Measurements from ENCODE around the gene METTL8.
A peak's percentile ranks its signal among the peaks of the same experiment; 100 is the strongest.
"Not testable (repeated sequence)": the region's sequence is repeated elsewhere in the genome, so short reads cannot be mapped to it uniquely, and the experiment has no call there.

The METTL8 gene

DNA sequence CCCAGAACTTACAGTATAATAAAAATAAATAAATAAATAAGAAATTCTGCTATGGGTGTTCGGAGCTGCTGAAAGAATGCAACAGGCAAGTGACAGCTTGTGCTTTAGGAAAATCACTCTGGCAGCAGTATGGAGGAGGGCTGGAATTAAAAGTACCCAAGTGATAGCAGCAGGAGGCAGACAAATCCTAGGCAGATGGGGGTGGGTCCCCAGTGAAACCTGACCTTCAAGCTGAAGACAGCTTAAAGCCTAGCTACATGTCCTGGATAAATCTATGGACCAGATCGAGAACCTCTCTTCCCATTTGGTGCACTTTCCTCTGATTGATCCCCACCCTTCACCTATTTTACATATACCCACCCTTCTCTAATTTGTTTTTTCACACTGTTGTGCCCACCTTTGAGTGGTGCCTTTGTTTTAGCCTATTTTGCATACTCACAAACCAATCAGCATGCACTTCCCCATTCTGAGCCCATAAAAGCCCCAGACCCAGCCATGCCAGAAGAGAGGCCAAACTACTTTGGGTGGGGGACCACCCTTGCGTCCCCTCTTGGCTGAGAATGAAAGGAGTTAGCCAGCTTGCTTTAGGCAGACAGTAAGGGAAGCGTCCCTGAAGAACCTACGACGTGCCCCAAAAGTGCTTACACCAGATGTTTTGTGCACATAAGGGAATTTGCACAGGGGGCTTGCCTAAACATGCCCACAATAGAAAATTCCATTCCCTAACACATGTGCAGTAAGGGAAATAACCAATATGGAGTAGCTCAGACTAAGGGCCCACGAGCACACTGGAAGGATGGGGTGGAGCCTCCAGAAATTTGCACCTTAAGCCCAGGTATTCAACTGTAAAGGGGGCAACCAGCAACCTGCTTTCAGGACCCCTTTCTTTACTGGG, 3.0 kb downstream of the METTL8 start:
- no peak for DNase-seq (ENCODE audit: low spot score)

DNA sequence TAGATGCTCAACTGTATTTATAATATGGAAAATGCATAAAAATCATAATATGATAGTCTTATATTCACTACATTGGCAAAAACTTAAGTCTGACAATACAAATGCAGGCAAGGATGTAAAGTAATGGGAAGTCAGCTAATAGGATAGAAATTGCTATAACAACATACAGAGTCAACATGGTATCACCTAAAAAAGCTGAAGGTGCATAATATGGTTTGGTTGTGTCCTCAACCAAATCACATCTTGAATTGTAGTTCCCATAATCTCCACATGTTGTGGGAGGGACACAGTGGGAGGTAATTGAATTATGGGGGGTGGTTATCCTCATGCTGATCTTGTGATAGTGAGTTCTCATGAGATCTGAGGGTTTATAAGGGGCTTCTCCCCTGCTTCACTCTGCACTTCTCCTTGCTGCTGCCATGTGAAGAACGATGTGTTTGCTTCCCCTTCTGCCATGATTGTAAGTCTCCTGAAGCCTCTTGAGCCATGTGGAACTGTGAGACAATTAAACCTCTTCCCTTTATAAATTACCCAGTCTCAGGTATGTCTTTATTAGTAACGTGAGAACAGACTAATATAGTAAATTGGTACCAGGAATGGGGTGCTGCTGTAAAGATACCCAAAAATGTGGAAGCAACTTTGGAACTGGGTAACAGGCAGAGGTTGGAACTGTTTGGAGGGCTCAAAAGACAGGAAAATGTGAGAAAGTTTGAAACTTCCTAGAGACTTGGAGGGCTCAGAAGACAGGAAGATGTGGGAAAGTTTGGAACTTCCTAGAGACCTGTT, 10.9 kb downstream of the METTL8 start:
- DNase-seq (ENCODE audit: low spot score): not testable (repeated sequence)

DNA sequence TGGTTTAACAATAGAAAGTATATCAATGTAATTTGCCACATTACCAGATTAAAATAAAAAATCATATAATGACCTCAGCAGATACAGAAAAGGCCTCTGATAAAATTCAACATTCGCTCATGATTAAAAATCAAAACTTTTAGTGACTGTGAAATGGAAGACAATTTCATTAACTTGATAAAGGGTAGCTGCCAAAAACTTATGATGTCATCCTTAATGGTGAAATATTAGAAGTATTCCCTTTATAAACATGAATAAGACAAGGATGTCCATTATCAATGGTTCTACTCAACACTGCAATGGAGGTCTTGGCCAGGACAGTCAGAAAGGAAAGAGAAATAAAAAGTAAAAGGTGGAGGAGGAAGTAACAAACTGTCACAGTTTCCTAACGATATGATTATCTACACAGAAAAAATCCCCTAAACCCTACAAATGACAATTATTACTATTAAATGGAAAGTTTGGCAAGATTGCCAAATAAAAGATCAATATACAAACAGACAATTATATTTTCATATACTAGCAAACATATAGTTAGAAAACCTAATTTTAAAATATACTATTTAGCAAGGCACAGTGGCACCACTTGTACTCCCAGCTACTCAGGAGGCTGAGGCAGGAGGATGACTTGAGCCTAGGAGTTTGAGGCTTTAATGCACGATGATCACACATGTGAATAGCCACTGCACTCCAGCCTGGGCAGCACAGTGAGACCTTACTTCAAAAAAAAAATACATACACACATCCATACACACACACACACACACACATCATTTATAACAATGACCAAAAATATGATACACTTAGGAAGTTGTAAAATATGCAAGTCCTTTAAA, 12.8 kb downstream of the METTL8 start:
- DNase-seq (ENCODE audit: low spot score): no peak

DNA sequence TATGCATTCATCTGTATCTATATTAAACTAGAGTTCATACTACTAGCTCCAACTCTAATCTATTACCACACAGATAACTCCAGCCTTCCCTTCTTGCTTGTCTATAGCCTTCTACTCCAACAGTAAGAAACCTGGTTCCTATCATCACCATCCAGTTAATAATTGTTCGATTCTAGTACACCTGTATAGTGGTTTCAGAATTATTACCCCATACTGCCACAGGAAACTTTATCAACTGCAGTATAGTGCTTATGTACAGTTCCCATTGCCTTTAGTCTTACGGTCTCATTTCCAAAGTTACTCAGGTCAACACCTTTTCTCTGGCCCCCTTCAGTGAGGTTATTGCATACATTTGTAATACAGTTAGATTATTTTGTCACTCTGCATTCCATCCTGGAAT, 14.5 kb downstream of the METTL8 start:
- no peak for DNase-seq (ENCODE audit: low spot score)

DNA sequence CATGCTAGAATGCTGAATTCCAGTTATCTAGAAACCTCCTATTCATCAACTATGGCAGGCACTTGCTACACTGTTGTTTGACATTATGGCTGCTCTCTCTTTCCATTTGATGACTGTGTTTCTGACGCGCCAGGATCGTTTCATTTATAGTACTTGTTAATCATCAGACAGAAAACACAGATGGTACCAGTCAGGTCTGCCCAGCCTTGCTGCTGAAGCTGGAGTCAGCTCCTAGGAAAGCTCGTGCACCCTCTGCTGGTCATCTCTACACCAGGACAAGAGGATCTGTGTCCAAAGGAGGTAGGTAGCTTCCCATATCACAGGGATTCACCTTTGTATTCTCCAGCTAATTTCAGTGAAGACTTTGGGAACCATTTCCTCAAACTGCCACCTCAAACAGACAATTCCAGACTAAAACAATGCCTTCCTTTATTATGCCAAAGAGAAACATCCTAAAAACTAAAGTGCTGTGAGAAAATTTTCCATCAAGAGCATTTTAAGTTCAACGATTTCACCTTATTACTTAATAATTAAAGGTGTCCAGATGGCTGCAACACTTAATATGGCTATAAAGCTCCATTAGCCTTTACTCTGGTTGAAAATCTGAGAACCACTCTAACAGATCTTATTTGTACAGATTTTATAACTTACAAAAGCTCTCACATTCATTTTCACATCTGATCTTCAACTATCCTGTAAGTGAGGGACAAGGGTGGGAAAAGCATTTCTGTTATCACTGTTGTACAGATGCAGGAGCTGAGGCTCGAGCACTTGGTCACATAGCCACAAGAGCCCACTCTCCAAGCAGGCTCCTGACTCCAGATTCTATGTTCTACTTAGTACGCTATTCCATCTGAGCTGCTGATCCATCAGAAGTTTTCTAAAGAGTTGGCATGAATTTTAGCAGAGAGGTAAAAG, 17.5 kb downstream of the METTL8 start:
- DNase-seq (ENCODE audit: low spot score): peak; percentile 88

DNA sequence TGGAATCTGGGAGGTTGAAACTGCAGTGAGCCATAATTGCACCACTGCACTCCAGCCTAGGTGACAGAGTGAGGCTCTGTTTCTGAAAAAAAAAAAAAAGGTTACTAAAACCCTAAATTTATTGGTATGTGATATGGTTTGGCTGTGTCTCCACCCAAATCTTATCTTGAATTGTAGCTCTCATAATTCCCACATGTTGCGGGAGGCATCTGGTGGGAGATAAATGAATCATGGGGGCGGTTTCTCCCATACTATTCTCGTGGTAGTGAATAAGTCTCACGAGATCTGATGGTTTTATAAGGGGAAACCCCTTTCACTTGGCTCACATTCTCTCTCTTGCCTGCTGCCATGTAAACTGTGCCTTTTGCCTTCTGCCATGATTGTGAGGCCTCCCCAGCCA, 19.1 kb downstream of the METTL8 start:
- not testable (repeated sequence) for DNase-seq (ENCODE audit: low spot score)

DNA sequence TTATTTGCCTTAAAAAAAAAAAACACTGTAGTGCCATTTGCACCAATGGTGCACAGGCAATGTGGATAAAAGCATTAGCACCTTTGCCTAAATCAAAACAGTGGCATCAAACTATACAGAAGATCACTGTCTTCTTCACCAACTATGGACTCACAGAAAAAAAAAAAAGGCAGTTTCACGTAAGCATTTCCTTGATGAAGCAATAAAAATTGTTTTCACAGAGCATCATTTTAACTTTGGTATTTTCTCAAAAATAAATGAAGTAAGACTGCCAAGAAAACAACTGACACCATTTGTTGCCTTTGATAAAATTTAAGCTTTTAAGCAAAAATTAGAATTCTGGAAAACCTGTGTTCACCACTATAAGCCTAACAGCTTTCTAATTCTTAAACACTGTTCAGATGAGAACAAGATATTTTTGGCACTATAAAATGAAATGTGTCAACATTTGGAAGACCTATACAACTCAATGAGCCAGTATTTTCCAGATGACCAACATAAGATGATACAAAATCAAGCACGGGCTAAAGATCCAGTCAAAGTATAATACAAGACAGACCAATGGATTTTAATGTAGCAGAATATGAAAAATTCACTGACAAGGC, 21.1 kb downstream of the METTL8 start:
- DNase-seq (ENCODE audit: low spot score): no peak

DNA sequence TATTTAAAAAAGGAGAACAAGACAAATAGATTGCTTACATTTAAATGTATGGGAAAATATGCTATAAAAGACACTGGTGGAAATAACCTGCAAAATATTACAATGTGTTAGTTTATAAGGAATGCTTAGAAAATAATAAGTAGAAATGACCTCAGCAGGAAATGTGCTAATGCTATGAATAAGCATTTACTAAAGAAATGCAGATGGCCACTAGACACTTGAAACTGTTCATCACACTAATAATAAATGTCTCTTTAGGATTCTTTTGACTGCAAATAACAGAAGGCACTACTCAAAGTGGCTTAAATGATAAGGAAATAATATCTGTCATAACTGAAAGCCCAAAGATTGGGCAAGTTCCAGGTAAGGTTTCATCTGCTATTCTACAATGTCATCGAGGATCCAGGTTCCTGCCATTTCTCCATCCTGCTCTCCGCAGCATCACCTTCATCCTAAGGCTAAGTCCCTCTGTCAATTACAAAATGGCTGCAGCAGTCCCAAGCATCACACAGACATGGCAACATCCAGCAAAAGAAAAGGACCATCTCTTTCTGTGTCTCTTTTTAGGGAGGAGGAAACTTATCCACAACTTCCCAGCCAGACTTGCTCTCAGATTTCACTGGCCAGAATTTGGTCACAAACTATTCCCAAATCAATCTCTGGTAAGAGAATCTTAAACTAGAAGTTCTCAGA, 21.9 kb downstream of the METTL8 start:
- DNase-seq (ENCODE audit: low spot score): no peak

DNA sequence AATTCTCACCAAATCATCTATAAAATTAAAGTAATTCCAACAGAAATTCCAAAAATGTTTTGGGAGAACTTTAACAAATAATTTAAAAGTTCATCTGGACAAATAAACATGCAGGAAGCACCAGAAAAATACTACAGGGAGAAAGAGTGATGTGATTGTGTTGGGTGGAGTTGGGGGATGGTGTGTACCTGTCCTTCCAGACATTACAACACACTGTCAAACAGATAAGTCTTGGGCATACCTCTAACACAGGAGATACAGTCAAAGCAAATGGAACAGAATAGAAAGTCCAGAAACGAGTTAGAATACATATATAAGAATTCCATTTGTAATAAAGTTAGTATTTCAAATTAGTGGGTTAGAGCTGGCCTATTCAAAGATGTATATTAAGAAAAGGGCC, 22.6 kb downstream of the METTL8 start:
- DNase-seq (ENCODE audit: low spot score): no peak

DNA sequence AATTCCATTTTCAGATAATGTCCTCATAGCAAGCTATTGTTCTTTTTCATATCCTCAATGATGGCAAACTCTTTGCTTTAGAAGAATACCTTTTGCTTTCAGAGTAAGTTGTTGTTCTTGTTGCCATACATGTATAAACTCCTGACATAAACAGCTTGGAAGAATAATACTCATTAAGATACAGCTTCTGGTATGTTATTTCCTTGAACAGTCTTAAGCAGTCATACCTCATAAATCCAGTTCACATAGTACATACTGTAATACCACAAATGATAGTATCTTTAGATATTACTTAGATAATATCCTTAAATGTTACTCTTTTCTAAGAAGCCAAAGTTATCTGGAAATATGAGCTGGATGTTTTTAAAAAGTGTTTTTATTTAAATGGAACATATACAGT, 23.2 kb downstream of the METTL8 start:
- DNase-seq (ENCODE audit: low spot score): no peak

DNA sequence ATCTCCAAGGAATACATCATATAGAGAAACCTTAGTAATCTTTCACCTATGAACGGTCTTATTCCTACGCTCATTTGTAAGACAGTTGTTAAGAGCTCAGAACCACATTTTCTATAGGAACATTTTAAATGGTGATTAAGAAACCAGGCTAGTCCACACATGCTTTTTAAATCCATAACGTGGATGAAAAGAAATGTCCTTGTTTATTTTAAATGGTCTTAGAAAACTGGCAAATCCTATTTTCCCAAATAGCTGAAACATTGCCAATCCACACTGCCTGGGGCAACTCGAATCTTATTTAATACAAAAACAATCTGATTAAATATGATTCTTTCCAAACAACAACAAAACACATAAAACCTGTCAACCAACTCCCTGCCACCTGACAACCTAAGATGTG, 23.7 kb downstream of the METTL8 start:
- DNase-seq (ENCODE audit: low spot score): no peak

DNA sequence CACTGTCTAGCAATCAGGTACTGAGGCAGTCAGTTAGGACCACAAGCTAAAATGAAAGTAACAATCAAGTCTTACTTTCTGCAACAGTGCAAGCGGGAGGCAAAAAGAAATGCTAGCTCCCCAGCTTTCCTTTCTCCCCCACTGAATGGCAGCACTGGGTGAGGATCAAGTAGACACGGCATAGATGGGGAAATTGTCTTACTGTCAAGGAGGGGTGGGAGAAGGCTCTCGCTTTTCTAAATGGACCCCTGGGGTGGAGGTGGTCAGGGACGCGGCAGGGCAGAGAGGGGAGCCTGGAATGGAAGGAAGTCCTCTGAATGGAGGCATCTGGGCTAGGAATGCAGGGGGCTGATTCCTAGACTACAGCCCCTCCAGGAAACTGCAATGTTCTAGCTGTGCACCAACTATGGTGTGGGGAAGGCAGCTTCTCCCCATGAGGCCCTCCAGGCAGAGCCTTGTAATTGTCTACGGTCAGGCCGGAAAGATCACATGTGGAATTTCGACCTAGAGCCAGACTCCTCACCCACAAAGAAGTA, 24.3 kb downstream of the METTL8 start:
- no peak for DNase-seq (ENCODE audit: low spot score)

DNA sequence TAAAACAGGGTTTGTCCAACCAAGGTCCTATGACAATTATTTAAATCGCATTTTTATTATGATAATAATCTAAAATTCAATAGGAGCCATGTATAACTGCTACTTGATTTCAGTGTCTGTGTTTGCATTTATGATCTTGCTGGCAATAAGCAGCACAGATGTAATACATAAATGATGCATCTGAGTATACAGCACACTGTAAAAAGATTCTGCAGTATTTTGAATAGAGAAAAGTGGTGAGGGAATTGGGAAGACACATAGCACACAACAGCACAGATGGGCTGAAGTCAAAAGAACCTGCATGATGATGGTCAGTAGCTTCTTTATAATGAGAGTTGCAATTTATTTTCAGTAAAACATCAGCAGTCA, 26.1 kb downstream of the METTL8 start:
- no peak for DNase-seq (ENCODE audit: low spot score)

DNA sequence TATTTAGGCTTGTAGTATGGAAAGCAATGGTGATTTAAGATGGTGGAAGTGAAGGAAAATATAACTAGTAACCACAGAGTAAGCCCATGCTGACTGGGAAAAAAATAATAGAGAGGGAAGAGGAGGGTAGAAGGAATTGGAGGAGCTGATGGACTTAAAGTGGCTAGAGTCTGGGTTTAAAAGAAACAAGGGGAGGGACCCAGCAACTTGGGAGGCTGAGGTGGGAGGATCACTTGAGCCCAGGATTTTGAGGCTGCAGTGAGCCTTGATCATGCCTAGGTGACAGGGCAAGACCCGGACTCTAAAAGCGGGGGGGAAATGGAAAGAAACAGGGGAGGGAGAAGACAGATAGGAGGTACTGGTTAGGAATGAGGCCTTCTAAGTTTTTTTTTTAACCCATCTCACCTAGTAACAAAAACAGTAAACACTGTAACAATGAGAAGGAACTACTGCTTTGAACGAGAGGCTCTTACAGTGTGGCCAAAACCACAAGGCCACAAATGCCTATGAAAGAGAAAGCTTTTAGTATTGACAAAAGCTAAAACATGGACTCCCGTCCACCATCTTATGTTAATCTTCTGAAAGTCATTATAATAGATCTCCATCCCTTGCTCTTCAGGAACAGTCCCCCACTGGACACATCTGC, 26.6 kb downstream of the METTL8 start:
- DNase-seq (ENCODE audit: low spot score): no peak

DNA sequence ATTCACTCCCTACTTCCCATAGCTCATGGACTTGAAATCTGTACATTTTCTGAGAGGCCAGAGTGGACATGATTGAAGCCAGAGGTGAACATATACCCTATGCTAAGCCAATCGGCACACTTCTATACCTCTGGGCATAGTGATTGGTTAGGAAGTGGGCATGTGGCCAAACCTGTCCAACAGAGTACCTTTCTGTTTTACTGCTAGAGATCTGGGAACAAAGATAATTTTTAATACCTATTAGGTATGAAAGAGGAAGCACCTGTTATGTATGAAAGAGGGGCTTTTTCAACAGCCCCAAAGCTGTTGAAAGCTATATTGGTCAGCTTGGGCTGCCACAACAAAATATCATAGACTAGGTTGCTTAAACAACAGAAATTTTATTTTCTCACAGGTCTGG, 27.7 kb downstream of the METTL8 start:
- DNase-seq (ENCODE audit: low spot score): no peak

DNA sequence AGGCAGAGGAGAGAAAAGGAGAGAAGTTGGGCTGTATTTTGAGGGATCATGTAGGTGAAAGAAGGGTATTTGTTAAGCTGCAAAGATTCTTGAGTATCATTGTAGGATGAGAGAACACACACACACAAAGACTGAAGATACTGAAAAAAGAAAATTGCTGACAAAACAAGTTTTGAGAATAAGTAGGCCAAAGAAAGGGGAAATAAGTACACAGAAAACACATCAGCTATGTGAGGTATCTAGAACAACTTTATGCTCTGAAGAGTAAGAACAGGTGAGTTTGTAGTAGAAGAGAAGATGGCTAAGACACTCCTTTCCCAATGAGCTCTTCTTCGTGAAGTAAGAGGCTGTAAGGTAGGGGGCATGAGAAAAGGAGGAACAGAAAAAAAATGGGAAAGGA, 28.2 kb downstream of the METTL8 start:
- no peak for DNase-seq (ENCODE audit: low spot score)

DNA sequence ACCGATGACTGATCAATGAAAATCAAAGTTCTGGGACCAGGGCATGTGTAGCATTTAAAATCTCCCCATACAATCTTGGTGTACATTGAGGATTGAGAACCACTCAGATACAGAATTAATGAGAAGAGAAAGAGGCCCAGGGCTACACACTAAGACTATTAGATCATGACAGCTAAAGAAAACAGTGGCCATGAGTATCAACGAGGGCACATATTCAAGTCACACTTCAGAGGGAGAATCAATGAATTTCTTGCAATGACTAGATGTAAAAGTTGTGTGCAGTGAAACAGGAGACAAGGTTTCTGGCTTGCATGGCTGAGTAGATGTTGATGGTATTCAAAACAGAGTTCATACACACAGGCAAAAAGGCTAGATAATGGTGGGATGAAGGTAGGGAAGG, 29.1 kb downstream of the METTL8 start:
- no peak for DNase-seq (ENCODE audit: low spot score)

DNA sequence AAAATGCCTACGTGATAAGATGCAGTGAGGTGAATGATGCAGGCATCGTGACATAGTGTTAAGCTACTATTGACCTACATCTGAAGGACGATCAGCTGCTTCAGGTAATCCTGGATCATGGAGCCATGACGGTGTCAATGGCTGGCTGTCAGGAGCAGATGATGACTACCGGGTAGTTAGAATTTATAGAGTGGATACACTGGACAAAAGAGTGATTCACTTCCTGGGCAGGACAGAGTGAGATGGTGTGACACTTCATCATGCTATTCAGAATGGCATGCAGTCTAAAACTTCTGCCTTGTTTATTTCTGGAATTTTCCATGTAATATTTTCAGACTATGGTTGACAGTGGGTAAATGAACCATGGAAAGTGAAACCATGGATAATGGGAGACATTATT, 29.5 kb downstream of the METTL8 start:
- DNase-seq (ENCODE audit: low spot score): peak; percentile 67

DNA sequence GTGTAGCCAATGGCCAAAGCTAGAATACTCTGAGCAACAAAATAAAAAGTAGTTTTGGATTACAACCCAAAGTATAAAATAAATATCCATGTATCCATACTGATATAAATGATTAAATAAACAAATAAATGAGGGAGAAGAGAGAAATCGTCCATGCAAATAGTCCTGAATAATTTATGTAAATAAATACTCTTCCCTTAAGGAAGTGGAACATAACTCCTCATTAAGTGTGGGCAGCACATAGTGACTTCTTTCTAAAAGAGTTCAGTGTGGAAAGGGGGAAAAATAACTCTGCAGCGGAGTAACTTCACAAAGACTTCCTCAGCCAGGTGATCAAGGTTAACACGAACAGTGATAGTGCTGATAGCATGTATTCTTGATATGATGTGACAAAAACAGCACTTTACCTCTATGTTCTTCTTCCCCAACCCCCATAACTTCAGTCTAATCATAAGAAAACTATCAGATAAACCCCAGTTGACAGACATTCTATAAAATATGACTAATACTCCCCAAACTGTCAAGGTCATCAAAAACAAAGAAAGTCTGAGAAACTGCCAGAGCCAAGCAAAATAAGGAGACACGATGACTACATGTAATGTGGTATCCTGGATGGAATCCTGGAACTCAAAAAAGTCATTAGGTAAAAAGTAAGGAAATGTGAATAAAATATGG, 30.7 kb downstream of the METTL8 start:
- DNase-seq (ENCODE audit: low spot score): no peak

Data from AG20443 (cell line).